Embryonic facial prominence (tissue), 1 donor: ENCODE results near the gene ZNF630.
"Not testable (repeated sequence)": the region's sequence is repeated elsewhere in the genome, so short reads cannot be mapped to it uniquely, and the experiment has no call there.

Source experiments
- DNase-seq: peaks from one replicate; pipeline ENCODE4 v3.0.0-alpha.2; 2016; ENCODE audit errors: extremely low spot score

The ZNF630 gene

GRCh38 chrX:48071064-48071985 is at the start of gene ZNF630:
Gene ZNF630 (minus strand): TSS chrX:48071640. CDS start chrX:48066886, 4,754 bp downstream.
- peak; percentile 36 for DNase-seq

DNA sequence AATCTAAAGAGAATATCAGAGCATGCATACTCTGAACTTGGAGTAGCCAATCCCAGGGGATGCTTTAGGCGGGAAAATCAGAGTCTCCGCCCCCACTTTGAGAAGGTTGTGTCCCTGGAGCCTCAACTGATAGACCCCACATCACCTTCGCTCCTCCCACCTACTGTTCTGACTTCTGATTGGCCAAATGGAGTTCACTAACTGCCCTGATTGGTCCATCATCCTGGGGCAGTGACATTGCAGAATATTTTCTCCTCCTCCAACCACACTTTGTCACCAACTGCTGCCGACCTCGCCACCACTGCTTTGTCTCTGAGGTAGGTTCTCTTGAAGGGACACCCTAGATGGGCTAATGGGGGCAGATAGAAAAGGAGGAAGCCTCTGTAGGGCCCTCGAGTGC is 36.3 kb upstream of the ZNF630 start:
- DNase-seq: no peak

DNA sequence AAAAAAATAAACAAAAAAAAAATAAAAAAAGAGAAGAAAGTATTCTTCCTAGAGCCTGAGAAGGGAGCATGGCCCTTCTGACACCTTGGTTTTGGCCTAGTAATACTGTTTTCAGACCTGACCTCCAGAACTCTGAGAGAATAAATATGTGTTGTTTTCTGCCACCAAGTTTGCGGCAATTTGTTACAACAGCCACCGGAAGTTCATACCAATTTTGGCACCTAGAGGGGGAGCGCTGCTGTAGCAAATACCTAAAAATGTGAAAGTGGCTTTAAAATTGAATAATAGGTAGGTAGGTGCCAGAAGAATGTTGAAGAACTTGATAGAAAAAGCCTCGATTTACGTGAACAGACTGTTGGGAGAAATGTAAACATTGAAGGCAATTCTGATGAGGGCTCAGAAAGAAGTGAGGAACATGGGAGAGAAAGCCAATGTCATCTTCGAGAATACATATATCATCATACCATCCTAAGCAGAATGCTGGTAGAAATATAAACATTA is 31.5 kb upstream of the ZNF630 start:
- DNase-seq: no peak

DNA sequence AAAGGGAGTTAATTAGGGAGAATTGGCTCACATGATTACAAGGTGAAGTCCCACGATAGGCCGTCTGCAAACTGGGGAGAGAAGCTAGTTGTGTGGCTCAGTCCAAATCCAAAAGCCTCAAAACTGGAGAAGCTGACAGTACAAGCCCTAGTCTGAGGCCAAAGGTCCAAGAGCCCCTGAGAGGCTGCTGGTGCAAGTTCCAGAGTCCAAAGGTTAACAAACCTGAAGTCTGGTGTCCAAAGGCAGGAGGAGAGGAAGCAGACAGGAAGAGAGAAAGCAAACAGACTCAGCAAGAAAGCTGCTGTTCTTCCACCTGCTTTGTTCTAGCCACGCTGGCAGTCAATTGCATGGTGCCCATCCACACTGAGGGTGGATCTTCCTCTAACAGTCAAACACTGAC is 30.0 kb upstream of the ZNF630 start:
- DNase-seq: no peak

DNA sequence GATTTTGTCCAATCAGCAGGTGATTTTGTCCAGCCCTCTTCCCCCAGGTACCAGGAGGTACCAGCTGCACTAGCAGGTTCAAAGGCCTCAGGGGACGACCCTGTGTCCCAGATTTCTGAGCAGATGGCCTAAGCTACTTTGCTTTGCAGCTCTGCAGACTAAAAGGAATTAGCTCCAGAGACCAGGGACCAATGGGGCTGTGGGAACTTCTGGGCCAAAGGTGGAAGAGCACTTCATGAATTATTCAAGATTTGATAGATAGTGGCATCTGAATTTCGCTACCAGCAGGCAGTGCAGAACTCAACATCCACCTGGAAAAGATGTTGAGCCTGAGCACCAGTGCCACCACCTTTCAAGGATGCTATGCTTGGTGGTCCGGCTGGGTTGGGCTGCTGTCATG is 21.1 kb upstream of the ZNF630 start:
- DNase-seq: not testable (repeated sequence)

GRCh38 chrX:48090123-48090522 is 18.7 kb upstream of the ZNF630 start:
- DNase-seq: no peak

DNA sequence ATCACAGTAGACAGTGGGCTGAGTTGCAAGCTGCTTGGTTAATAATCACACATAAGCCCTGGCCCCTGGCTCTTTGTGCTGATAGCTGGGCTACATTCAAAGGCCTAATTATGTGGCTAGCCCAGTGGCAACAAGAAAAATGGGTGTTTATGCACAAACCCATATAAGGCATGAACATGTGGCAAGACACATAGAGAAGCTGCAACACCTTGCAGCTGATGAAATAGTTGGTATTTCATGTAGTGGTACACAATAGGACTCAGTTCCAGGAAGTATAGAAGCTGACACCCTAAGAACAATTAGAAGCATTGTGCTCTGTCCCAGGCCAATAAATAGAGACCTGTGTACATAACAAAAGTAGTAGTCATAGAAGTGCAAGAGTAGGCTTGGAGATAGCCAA is 14.6 kb upstream of the ZNF630 start:
- no peak for DNase-seq

DNA sequence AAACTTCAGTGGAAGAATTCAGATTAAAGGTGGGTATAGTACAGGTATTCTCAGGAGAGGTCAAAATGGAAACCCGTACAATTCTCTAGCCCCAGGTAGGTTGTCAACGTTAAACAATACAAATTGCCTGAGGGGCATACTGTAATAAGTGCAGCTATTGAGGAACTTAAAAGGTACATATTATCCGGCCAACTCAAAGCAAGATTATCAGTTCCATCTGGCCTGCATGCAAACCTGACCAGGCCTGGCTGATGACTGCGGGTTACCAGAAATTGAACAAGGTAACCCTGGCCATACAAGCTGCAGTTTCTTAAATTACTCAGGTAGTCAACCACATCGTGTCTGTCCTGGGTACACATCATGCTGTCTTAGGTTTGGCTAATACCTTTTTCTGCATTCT is 12.3 kb upstream of the ZNF630 start:
- no peak for DNase-seq

- no peak for DNase-seq
These were observed 11.8 kb upstream of the ZNF630 start for GRCh38 chrX:48083212-48083611.

GRCh38 chrX:48076343-48076742 is 4.9 kb upstream of the ZNF630 start:
- DNase-seq: no peak

DNA sequence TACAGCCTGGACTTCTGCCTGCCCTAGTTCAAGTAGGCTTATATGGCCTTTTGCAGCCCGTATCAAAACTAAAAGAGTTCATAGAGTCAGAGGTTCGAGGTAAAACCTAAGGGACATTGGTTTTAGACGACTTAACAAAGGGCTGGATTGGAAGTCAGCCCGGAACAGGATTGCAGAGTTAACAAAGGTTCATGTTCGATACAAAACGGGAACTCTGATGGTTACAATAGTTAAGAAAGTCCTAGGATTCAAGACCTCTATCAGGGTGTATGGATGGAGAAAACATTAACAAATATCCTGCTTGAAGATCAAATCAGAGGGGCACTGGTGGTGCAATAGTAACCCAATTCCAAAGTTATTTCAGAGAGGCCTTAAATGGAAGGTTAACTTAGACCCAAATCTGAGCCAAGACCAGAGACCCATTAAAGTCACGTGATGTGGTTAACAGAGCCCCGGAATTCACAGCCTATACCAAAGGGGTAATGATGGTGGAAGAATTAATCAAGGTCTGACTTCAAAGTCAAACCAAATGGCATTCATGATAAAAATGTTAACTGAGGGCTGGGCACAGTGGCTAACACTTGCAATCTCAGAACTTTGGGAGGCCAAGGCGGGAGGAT is 656 bp upstream of the ZNF630 start:
- DNase-seq: no peak

DNA sequence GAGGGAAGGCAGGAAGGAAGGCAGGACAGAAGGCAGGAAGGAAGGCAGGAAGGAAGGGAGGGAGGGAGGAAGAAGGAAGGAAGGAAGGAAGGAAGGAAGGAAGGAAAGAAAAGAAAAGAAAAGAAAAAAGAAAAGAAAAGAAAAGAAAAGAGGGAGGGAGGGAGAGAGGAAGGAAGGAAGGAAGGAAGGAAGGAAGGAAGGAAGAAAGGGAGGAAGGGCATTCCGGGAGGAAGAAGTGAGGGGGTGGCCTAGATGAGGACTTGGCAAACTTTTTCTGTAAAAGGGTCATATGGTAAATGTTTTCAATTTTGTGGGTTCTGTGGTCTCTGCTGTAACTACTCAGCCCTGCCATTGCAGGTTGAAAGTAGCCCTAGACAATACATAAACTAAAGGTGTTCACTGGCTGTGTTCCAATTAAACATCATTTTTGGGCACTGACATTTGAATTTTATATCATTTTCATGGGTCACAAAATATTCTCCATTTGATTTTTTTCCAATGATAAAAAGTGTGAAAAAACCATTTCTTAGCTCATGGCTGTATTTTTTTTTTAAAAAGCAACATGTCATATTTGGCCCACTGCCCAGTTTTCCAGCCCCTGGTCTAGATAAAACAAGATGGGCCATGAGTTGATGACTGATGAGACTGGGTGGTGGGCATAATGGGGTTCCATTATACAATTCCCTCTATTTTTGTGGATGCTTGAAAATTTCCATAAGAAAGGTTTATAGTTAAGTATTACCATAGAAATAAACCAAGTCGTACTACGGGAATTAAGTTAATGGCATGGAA is 3.1 kb downstream of the ZNF630 start:
- no peak for DNase-seq

GRCh38 chrX:48064261-48064660 is 7.2 kb downstream of the ZNF630 start:
- no peak for DNase-seq

GRCh38 chrX:48059296-48059639 is 12.2 kb downstream of the ZNF630 start:
- DNase-seq: no peak

DNA sequence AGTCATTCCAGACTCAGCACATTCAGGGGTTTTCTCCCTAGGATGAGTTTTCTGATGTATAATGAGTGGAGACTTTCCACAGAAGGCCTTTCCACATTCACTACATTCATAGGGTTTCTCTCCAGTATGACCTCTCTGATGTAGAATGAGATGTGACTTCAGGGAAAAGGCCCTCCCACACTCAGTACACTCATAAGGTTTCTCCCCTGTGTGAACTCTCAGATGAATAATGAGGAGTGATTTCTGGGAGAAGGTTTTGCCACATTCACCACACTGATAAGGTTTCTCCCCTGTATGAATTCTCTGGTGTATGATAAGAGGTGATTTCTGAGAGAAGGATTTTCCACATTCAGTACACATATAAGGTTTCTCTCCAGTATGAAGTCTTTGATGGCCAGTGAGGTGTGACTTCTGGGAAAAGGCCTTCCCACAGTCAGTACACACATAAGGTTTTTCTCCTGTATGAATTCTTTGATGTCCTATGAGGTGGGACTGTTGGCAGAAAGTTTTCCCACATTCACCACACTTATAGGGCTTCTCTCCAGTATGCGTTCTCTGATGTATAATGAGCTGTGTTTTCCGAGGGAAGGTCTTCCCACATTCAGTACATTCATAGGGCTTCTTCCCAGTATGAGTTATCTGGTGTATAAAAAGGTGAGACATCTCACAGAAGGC is 12.7 kb downstream of the ZNF630 start:
- no peak for DNase-seq

GRCh38 chrX:48046846-48047245 is 24.6 kb downstream of the ZNF630 start:
- DNase-seq: no peak

- DNase-seq: no peak
These were observed 25.8 kb downstream of the ZNF630 start for GRCh38 chrX:48045410-48046311.

DNA sequence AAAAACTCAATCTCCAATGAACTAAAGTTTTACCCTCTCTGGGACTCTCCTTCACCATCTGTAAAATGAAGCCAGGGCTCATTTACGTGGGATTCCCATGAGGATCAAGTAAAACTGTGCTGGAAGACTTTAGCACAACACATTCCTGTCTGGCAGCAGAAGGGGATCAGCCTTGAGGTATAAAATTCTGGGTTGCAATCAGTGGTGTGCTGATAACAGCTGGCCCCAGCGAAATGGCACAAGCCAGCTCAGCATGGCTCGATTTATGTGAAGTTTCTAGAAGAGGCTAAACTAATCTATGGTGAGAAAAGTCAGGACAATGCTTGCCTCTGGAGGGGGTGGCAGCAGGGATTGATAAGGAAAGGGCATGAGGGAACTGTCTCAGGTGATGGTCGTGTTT is 28.4 kb downstream of the ZNF630 start:
- no peak for DNase-seq

GRCh38 chrX:48035891-48036290 is 35.5 kb downstream of the ZNF630 start:
- DNase-seq: no peak

DNA sequence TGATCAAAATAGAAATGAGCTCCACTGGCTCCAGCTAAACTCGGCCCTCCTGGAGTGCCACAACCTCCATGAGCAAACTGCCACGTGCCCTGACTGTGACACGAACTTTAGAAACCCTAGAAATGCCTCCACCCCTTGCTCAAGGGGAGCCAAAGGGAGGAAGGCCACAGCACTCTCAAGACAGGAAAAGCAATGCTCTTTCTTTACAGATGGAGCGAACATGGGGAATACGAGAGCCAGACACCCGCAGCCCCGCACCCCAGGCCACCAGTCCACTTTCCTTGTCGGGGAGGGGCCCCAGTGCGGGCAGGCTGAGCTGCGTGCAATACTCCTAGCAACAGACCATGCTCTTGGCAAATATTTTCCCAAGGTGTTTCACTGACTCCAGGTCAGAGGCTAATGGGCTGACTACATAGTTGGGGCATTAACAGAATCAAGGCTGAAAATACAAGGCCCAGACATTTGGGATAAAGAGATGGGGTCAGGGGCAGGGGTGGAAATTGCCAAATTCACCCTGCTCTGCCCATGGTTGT is 40.7 kb downstream of the ZNF630 start:
- DNase-seq: not testable (repeated sequence)
